PFSK-1 (cell line): ENCODE measurements around the gene SEPTIN7.

Source experiments
- FOXP2 ChIP-seq: optimal IDR thresholded peaks from 2 replicates; pipeline ENCODE3; 2011; ENCODE audit warnings: borderline replicate concordance, control low read depth, inconsistent platforms; ENCODE audit not compliant: insufficient read depth; ENCODE audit errors: extremely low read length, extremely low read depth
- POLR2AphosphoS5 ChIP-seq: IDR thresholded peaks from 2 replicates; pipeline ENCODE4 v1.6.1; 2012; ENCODE audit warnings: low read depth, mild to moderate bottlenecking, control low read depth, low read length, moderate library complexity
- SIN3A ChIP-seq: IDR thresholded peaks from 2 replicates; pipeline ENCODE4 v1.6.1; 2012; ENCODE audit warnings: mild to moderate bottlenecking, low read length, moderate library complexity, borderline replicate concordance; ENCODE audit not compliant: insufficient read depth
- TAF1 ChIP-seq: IDR thresholded peaks from 2 replicates; pipeline ENCODE4 v1.6.1; 2012; ENCODE audit warnings: low read length, control low read depth, borderline replicate concordance; ENCODE audit not compliant: insufficient read depth
- TF ChIP-seq, protein P1 (sequence below), 2 experiments: IDR thresholded peaks; 2 replicates each; pipeline versions ENCODE4 v1.6.1 to v1.8.0; 2011 to 2012; ENCODE audit warnings: low read depth in 2 of 2, low read length in 2 of 2, control low read depth in 1 of 2, inconsistent platforms in 1 of 2, mild to moderate bottlenecking in 1 of 2, moderate library complexity in 1 of 2; ENCODE audit not compliant: insufficient read depth in 1 of 2

SEPTIN7 gene

DNA sequence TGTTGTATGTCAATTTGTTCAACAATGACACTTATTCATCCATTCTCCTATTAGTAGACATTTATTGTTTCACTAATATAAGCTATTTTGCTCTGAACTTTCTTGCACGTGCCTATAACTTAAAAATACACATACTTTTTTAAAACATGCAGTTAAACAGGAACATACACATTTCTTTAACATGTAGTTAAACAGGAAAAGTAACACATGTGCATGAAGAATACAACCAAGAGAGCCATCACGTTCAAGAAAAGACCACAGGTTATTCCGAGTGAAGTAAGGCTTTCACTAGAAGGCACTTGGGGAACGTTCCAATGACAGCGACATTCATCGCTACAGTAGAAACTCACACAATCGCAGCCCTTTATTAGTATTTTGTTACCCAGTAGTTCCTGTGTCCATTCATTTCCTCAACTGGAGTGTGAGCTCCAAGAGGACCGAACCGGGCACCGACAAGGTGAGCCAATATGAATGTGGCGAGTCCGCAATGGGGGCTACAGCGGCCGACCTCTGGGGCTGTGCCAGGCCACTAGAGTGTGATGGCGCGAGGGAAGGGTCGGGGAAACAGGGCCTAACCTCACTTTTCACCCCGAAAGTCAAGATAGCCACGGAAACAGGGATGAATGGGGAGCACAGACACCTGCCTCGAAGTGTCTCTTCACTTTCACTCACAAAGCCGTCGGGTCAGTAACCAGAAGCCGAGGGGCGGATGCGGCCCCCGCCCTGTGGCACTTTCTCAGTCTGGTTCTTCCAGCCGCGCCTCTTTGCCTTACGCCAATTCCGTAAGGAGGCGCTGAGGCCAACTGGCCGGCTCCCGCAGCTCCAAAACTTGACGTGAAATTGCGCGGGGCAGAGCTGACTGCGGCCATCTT lies 775 bp upstream of the SEPTIN7 start:
- peak; percentile 11 for TF ChIP-seq FOXP2
- TF ChIP-seq, protein P1, sequence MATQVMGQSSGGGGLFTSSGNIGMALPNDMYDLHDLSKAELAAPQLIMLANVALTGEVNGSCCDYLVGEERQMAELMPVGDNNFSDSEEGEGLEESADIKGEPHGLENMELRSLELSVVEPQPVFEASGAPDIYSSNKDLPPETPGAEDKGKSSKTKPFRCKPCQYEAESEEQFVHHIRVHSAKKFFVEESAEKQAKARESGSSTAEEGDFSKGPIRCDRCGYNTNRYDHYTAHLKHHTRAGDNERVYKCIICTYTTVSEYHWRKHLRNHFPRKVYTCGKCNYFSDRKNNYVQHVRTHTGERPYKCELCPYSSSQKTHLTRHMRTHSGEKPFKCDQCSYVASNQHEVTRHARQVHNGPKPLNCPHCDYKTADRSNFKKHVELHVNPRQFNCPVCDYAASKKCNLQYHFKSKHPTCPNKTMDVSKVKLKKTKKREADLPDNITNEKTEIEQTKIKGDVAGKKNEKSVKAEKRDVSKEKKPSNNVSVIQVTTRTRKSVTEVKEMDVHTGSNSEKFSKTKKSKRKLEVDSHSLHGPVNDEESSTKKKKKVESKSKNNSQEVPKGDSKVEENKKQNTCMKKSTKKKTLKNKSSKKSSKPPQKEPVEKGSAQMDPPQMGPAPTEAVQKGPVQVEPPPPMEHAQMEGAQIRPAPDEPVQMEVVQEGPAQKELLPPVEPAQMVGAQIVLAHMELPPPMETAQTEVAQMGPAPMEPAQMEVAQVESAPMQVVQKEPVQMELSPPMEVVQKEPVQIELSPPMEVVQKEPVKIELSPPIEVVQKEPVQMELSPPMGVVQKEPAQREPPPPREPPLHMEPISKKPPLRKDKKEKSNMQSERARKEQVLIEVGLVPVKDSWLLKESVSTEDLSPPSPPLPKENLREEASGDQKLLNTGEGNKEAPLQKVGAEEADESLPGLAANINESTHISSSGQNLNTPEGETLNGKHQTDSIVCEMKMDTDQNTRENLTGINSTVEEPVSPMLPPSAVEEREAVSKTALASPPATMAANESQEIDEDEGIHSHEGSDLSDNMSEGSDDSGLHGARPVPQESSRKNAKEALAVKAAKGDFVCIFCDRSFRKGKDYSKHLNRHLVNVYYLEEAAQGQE (IDR thresholded peaks at IDR 0.05; ENCODE audit: insufficient read depth in 1 of 2, low read depth in 2 of 2, low read length in 2 of 2): no peak

DNA sequence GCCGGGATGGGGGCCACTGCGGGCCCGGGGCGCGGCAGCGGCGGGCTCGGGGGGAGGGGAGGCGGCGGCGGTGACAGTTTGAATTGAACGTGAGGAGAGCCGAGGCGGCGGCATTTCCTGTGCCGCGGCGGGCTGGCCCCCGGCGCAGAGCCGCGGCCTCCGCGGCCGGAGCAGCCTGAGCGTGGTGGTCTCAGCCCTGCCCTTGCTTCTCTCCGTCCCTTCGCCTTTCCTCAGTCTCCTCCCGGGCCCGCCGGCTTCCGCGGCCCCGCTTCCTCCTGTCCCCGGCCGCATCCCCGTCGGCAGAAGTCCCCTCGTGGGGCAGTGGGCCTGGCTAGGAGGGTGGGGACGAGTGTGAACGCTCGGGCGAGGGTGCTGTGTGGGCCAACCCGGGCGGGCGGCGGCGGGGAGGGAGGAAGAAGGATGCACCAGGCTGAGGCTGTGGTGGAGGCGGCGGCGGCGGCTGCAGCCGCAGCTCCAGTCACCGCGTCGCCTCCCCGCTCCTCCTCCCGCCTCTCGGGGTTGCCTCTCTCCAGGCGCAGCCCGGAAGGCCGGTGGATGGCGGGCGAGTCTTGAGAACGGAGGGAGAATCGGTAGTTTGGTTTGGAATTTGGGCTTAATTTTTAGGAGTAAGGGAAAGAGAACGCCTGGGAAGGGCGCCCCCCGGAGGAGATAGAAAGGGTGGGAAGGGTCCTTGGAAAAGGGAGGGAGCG lies 690 bp downstream of the SEPTIN7 start:
- TF ChIP-seq, protein P1 (IDR thresholded peaks at IDR 0.05; ENCODE audit: insufficient read depth in 1 of 2, low read depth in 2 of 2, low read length in 2 of 2): no peak; a peak in 1 of 4 replicates
- TF ChIP-seq FOXP2: peak; percentile 45
- 0 out of 2 replicates have a peak, but pooled peaks have one; percentile 25 for TF ChIP-seq TAF1
- TF ChIP-seq POLR2AphosphoS5: peak; percentile 63
- TF ChIP-seq SIN3A: peak; percentile 19; the same call in 1 of the 2 replicates

DNA sequence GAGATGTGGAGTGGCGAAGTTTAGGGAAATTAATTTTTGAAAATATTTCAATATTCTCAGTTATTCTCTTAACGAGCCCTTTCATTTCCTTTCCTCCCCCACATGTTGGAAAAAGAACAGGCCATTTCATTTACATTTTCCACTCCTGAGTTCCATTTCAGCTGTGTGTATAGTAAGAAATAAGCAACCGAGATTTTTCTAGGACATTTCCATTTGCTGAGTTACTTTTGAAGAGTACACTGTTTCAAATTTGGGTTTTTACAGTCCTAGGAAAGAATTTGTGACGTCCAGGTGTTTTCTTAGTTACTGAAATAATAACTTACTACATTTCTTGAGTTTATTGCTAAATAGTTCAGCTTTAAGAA lies 1.2 kb downstream of the SEPTIN7 start:
- no peak for TF ChIP-seq POLR2AphosphoS5
- TF ChIP-seq SIN3A: no peak

DNA sequence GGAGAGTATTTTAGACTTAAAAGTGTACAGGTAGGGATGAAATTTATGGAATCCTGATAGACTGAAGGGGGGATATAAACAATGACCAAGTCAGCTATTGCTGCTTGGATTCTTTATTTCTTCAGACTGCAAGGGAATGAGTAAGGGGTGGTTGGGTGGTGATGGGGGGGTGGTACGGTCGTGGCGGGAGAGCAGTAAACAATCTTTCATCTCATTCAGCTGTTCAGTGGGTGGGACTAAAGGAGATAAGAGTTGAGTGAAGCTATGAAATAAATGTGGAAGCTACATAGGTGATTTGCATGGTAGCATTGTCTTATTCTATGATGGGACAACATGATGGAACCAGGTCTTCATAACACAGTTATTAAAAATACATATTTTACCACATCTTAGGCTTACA lies 1.8 kb downstream of the SEPTIN7 start:
- TF ChIP-seq TAF1 (no peak), POLR2AphosphoS5 (no peak), SIN3A (no peak), FOXP2 (no peak)
- TF ChIP-seq, protein P1 (IDR thresholded peaks at IDR 0.05; ENCODE audit: insufficient read depth in 1 of 2, low read depth in 2 of 2, low read length in 2 of 2): no peak

DNA sequence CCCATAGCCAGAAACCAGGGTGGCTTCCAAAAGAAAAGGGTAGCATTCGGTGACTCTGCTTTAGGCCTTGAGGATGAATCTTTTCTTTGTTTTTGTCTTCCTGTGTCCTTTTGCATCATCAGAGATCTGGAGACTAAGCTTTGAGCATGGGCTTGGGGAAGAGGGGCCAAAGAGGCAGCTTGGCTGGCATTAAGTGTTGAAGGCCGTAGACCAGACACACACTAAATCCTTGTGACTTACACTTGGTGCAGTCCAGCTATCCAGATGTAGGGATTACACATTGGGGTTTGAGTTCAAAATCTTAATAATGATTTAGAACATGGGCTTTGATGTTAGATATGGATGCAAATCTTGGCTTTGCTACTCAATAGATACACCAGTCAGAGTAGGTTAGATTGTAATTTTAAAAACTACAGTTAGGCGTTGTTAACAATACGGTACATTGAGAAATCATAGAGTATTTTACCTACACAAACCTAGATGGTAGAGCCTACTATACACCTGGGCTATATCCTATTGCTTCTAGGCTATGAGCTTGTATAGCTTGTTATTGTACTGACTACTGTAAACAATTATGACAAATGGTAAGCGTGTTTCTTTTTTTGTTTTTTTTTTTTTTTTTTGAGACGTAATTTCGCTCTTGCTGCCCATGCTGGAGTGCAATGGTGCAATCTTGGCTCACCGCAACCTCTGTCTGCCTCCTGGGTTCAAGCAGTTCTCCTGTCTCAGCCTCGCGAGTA lies 3.5 kb downstream of the SEPTIN7 start:
- no peak for TF ChIP-seq FOXP2
- no peak for TF ChIP-seq TAF1
- TF ChIP-seq, protein P1 (IDR thresholded peaks at IDR 0.05; ENCODE audit: insufficient read depth in 1 of 2, low read depth in 2 of 2, low read length in 2 of 2): no peak
- no peak for TF ChIP-seq POLR2AphosphoS5
- no peak for TF ChIP-seq SIN3A
